DOHH2 (cell line): ENCODE data around the gene CUZD1.

Source experiments
- CTCF ChIP-seq: fragments of 200-600 bp; sonication (generic); IDR thresholded peaks from one replicate; pipeline ENCODE4 v1.5.1; 2014; ENCODE audit warnings: antibody characterized with exemption, mild to moderate bottlenecking, low read depth, low read length; ENCODE audit not compliant: poor library complexity, severe bottlenecking
- EZH2phosphoT487 ChIP-seq: fragments of 200-600 bp; sonication (generic); IDR thresholded peaks from 2 replicates; pipeline ENCODE4 v1.6.1; 2017; ENCODE audit warnings: borderline replicate concordance, mild to moderate bottlenecking, antibody characterized with exemption, low read length, moderate library complexity, mixed read lengths

GRCh38 chr10:122796796-122797195, 48.9 kb downstream of the CUZD1 start:
- TF ChIP-seq CTCF = no peak
- no peak for TF ChIP-seq EZH2phosphoT487
